Renal cortical epithelial cell (primary cell): ENCODE results near the gene MEF2B. TPM values are rescaled to one million over a fixed set of nuclear protein-coding genes. Genes with fewer than 3 reads are reported as not detected.
"Not testable (repeated sequence)": the region's sequence is repeated elsewhere in the genome, so short reads cannot be mapped to it uniquely, and the experiment has no call there.

ENCODE experiments used
- DNase-seq: peaks from one replicate; pipeline ENCODE4 v3.0.0-alpha.2; 2011; ENCODE audit warnings: low read depth
- total RNA-seq: library from RNA; depleted of rRNA; stranded (reverse); fragments of >200 nt; gene quantifications from 2 replicates; pipeline ENCODE4 v1.2.3, GENCODE V29; 2014

The MEF2B gene
- total RNA-seq, 1 donor from 2014 or later: 0.20 TPM

DNA sequence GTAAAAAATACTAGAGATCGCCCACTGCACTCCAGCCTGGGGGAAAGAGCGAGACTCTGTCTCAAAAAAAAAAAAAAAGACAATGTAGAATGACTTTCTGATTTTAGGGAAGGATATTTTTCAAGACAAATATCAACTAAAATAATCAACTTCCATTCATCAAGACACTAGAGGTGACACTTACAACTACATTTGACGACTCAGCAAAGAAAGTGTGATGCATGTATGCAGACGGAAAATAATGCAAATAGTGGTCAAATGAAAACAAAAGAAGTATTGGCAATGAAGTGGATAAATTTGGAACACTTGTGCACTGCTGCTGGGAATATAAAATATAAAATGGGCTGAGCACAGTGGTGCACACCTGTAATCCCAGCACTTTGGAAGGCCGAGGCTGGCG lies 44.0 kb downstream of the MEF2B start:
- DNase-seq: no peak

DNA sequence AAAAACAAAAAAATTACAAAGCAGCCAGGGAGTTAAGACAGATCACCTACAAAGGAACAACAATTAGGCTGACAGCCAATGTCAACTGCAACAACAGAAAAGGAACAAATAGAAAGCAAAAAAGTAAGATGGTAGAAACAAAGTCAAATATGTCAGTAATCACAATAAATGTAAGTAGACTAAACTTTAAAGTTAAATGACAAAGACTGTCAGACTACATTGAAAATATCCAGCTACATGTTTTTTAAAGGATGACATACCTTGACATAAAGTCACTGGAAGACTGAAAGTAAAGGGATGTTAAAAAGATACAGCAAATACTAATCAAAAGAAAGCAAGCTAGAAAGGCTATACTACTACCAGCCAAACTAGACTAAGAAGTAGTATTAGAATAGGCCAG lies 46.7 kb downstream of the MEF2B start:
- no peak for DNase-seq

- no peak for DNase-seq
Observed at GRCh38 chr19:19122902-19123301, 47.2 kb downstream of the MEF2B start.

DNA sequence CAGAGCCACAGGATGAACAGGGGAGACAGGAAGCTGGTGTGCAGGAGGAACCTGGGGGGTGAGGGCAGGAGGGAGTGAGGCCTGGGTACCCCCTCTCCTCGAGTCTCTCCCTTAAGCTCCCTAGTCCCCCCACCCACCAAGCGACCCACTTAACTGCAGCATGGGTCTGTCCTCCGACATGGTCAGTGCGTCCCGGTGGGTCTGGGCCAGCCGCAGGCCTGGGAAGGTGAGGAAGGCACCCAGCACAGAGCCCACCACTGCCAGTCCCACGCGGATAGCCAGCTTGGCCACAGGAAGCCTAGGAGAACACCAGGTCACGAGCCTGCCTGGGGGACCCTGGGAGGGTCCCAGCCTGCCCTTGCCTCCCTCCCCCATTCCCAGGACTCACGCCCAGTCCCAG lies 48.7 kb downstream of the MEF2B start:
- no peak for DNase-seq

- peak; percentile 82 for DNase-seq
Observed at GRCh38 chr19:19120308-19121231, 49.5 kb downstream of the MEF2B start.

DNA sequence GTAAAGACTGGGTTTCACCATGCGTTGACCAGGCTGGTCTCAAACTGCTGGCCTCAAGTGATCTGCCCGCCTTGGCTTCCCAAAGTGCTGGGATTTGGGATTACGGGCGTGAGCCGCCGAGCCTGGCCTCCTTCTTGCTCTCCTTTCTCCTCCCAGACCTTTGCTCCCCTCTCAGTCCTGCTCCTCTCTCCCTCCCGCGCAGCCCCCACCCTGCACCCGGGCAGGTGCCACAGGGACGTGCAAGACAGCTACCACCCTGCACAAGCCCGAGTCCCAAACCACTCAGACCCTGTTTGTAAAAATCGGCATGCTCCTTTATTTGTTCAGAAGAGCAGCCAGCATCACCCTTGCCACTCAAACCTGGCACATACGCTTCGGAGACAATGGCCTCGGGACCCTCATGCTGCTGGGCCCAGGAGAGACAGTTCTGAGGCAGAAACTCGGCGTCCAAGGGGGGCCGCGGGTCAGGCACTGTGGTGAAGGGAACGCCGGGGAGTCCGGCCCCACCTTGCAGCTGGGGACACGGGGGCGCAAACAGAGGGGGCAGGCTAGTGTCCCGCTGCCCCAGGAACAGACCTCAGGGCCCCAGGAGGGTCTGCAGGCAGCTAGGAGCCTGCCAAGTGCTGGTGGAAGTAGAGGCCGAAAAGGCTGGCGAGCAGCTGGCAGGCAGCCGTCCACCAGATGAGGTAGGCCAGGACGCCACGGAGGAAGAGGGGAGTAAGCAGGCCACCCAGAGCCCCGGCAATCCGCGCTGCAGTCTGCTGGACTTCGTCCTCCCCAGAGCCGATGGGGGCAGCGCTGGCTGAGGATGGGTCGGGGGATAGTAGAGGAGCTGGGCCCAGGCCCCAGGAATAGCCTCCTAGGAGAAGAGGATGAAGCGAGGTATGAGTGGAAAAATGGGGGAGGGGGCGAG lies 50.5 kb downstream of the MEF2B start:
- DNase-seq: no peak

GRCh38 chr19:19115954-19116353 lies 54.1 kb downstream of the MEF2B start:
- DNase-seq: no peak

DNA sequence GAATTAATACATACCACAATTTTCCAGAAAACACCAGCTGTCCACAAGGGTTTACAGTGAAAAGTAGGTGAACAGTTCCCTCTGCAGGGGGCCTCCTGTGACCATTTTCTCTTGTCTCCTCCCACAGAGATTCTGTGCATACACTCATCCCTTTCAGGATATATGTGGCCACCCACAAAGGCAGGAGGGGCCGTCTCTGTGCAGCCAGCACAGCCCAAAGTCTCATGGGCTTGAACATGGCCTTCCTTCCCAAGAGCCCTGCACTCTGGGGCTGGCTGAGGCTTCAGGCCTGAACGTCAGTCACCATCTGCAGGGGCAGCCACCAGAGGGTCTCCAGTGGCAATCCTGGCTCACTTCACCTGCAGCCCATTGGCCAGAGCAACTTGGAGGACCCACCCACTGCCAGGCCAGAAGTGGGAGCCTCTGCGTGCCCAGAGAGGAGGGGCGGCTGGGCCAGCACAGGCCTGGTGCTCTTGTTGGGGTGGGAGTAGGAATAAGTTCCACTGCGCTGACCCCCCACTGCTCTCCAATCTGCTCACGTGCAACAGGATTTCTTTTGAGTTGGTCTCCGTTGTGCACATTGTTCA lies 56.9 kb downstream of the MEF2B start:
- DNase-seq: peak; percentile 26

DNA sequence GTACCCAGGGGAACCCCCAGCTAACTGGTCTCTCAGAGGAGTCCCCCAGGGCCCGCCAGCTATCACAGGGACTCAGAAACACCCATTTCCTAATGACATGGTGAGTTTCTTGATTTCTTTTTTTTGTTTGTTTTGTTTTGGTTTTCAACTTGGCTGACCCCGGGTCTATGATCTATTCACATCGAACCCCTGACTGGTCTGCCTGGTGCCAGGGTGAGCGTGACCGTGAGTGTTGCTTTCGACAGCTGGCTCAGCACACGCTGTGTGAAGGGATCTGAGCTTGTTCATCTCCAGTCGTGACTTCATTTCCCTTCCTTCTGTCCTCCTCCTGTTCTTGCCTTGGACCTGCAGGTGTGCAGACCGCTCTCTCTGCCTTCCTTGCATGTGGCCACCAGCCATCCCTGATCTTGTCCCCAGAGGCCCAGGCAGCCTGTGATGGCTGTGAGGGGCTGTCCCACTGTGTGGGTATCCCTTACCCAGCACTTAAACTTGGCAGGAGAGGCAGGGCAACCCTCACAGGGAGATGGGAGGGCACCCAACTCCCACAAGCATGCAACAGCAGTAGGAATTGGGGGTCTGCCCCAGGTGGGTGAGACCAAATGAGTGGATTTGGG lies 58.0 kb downstream of the MEF2B start:
- DNase-seq: no peak

GRCh38 chr19:19111136-19111835 lies 58.8 kb downstream of the MEF2B start:
- no peak for DNase-seq

GRCh38 chr19:19110410-19111135 lies 59.5 kb downstream of the MEF2B start:
- no peak for DNase-seq

DNA sequence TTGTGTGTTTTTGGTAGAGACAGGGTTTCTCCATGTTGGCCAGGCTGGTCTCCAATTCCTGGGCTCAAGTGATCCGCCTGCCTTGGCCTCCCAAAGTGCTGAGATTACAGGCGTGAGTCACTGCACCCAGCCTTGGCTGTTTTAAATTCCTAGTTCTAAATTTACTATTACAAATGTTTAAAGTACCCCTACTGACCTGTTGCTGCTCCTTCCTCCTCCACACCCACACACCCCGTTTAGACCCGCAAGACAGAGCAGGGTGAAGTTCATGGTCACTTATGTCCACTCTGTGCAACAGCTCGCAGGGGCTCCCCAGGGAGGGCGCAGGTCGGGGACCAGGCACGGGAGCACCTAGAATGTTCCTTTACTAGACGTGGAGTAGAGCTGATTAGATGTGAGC lies 60.5 kb downstream of the MEF2B start:
- DNase-seq: no peak

- no peak for DNase-seq
Observed at GRCh38 chr19:19107654-19108053, 62.4 kb downstream of the MEF2B start.

DNA sequence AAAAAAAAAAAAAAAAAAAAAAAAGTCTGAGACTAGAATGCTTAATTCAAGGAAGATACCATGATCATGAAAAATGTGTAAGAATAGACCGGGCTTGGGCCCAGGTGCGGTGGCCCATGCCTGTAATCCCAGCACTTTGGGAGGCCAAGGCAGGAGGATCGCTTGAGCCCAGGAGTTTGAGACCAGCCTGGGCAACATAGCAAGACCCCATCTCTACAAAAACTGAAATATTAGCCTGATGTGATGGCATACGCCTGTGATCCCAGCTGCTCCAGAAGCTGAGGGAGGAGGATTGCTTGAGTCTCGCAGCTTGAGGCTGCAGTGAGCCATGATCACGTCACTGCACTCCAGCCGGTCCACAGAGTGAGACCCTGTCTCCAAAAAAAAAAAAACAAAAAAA lies 63.1 kb downstream of the MEF2B start:
- DNase-seq: not testable (repeated sequence)

- no peak for DNase-seq
Observed at GRCh38 chr19:19106056-19106551, 64.0 kb downstream of the MEF2B start.

GRCh38 chr19:19105365-19106055 lies 64.6 kb downstream of the MEF2B start:
- DNase-seq: peak; percentile 37

- DNase-seq: no peak
Observed at GRCh38 chr19:19103167-19103566, 66.9 kb downstream of the MEF2B start.

- DNase-seq: not testable (repeated sequence)
Observed at GRCh38 chr19:19102566-19102965, 67.5 kb downstream of the MEF2B start.

DNA sequence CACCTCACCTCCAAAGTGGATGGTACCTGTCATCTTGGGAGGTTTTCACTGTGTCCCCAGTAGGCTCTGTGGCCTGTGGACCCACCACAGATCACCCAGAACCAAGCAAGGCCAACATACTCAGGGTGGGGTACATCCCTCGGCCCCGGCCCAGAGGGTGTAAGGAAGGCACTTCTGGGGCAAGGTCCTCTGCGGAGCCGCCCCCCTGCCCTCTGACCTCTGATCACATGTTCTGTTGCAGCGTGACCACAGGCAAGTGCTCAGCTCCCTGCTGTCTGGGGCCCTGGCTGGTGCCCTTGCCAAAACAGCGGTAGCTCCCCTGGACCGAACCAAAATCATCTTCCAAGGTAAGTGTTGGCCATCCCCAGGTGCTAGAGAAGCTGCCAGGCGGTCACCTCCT lies 68.5 kb downstream of the MEF2B start:
- no peak for DNase-seq
